ENCODE data around the gene TEDDM1.
A peak's percentile ranks its signal among the peaks of the same experiment; 100 is the strongest.
"Not testable (repeated sequence)": the region's sequence is repeated elsewhere in the genome, so short reads cannot be mapped to it uniquely, and the experiment has no call there.

Gene TEDDM1

DNA sequence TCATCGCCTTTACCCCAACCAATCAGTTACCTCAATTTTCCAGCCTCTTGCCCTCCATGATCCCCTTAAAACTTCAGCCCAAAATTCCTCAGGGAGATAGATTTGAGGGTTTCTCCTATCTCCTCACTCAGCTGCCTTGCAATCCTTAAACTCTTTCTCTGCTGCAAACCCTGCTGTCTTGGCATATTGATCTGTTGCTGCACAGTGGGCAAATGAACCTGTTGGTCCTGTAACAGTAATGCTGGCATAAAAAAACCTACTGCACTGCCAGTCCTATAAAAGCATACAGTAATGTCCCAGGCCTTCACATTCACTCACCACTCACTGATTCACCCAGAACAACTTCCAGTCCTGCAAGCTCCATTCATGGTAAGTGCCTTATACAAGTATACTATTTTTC is 5.1 kb upstream of the TEDDM1 start:
- no peak for DNase-seq

DNA sequence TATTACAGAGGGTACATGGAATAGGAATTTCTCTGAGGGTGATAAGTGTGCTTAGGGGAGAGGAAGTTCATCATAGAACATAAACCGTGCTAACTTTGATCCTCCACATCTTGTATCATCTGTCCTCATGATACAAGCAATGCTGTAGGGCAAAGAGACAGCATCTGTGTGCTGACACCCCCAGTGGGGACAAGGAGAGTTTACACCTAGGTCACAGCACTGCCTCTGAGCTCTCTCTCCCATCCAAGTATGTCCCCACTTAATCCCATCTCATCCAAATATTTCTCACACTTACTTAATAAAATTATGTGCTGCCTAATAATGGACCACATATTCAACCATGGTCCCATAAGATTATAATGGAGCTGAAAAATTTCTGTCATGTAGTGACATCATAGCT is 4.3 kb upstream of the TEDDM1 start:
- DNase-seq: no peak

DNA sequence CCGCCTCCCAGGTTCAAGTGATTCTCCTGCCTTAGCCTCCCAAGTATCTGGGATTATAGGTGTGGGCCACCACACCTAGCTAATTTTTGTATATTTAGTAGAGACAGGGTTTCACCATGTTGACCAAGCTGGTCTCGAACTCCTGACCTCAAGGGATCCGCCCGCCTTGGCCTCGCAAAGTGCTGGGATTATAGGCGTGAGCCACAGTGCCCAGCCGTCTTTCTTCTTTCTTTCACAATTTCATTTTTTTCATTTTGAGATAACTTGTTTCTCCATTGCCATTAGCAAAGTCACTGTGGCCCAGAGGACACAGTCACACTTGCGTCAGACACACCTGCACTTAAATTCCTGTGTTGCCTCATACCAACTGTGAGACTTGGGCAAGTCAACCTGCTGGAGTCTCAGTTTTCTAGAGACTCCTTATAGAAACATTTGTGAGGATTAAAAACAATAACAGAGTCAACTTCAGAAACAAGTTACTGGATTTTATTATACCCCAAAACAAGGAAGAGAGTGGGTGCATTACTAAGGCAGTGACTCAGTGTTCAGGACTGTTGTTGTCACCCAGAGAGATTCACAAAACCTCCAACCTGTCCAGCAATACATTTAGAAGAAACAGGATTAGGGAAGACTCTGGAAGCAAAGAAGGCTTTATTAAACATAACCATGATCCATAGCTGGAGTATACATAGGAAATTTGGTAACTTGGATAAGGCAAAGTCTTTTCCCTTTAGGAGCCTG is 2.6 kb downstream of the TEDDM1 start:
- no peak for DNase-seq

- no peak for DNase-seq
Observed at GRCh38 chr1:182395906-182396305, 4.6 kb downstream of the TEDDM1 start.

DNA sequence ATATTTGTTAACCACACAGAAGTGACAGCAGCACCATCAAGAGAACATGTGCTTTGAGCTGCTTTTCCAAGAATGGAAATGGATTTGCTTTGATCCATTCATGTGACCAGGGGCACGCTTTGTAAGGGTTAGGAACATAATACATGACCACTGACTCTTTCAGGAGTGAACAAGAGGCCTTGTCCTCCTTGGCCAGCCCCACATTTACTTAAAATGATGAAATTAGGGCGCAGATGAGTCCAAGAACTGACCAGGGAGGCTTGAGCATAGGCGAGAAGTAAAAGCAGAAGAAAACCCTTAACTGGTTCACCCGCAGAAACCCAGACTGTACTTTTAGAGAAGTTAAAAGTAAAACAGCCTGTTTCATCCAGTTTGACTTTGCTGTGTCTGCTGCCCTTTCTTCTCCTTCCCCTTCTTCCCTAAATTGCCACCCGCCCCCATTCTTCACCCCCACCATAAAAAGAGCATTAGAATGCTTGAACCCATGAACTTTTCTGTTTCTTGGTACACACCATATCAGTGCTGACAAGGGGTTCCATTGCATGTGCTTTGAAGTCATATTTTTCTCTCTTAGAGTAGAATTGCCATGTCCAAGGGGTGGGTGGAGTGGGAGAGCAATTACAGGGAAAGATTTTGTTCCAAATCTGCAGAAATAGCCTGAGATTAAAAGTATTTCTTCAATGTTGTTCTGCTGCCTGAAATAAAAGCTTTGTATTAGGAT is 6.3 kb downstream of the TEDDM1 start:
- no peak for DNase-seq

DNA sequence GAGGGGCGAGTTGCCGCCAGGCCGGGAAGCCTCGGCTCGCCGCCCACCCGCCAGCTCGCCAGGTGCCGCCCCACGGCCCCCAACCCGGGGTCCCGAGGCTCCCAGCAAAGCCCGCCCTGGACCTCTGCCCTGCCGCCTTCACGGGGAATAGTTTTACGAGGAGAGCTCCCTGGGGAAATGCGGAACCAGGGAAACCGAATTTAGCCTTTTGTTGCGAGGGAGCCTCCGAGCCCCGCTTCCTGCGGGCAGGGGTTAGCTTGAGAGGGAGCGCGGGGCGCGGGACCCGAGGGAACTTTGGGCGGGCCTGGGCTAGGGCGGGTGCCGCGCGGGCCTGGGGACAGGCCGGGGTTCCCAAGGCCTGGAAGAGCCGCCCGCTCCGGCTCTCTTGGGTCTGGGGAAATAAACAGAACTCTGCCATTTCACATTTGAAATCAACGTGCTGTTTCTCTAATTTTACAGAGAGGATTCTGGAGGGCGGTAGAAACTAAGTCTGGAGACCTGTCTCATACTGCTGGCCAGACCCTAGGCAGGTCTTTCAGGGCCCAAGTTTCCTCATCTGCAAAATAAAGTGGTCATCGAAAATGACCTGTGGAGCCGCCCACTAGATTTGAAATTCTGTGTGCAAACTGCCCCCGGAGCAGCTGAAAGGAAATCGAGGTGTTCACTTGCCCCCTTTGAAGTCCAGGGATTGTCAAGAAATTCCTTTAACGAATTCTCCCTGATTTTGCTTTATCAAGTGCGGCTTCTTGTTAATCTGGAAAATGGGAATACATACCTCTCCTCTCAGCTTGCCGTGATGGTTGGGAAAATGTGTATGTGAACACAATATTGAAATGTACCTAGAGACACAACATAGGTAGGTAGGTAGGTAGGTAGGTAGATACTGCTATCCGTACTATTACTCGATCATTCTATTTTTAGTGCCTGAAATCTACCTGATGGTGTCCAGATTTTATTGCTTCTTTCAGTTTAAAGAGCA is 8.1 kb downstream of the TEDDM1 start:
- peak; percentile 7 for DNase-seq

DNA sequence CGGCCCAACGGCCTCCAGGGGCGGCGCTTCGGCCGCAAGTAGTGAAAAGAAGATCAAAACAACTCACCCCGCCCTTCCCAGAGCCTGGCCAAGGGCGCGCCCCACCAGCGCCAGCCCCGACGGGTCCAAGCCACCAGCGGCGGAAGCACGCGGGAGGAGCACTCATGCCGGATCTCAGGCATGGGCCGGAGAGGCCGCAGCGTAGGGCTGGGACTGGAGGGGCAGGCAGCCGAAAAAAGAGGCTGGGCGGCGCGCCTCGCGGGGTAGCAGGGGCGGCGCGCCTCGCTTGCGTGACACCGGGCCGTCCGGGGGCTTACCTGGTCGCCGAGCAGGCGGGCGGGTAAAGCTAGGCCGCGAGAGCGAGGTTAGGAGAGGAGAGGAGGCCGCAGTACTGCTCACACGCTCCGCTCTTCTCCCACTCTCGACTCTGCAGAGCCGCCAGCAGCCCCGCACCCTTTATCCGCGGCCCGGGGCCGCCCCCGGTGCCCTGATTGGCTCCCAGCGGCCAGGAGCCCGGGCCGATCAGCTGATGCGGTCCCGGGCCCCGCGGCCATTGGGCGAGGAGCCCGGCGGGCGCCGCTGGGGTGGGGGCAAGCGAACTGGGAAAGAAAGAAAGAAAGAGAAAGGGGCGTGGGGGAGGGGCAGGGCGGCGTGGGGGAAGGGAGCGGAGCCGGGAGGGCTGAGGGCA is 9.0 kb downstream of the TEDDM1 start, which contains the start of gene GLUL:
Gene GLUL (minus strand): TSS at position 429 of the 688 bp plus-strand sequence. CDS start 3,053 bp downstream, outside the sequence.
- DNase-seq: peak; percentile 56

- DNase-seq: peak; percentile 43
Observed at GRCh38 chr1:182391028-182391361, 9.5 kb downstream of the TEDDM1 start.

- DNase-seq: no peak
Observed at GRCh38 chr1:182389619-182390047, 10.8 kb downstream of the TEDDM1 start.

- no peak for DNase-seq
Observed at GRCh38 chr1:182388392-182389134, 11.9 kb downstream of the TEDDM1 start.

DNA sequence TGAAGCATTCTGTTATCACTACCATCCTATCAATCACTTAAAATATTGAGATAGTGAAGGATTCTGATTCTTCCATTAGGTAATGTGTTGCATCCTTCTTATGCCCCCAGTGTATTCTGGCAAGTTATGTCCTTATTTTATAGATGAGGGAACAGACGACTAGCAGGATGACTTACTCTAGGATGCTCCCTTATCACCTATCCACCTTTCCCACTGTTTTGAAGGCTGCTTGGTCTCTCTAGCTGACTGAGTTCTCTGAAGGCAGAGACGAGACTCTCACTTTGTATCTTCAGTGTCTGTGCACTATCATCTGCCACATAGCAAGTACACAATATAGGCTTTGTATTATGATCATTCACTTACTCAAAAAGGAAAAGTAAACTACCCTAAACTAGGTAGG is 12.9 kb downstream of the TEDDM1 start:
- no peak for DNase-seq

DNA sequence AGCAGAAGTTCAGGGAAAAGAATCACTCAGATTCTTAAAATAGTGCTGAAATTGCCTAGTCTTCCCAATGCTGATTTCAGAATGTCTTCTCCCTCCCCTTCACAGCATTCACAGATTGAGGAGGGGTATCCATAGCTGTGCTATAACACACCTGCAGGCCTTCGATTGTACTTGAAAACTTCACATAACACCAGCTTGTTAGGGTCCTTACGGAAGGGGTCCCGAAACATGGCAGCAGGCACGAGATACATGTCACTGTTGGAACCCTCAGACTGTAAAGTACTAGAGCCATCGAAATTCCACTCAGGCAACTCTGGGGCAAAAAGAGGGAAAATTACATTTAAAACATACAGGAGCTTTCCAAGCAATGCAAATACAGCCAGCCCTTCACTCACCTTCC is 13.5 kb downstream of the TEDDM1 start:
- DNase-seq: no peak

- no peak for DNase-seq
Observed at GRCh38 chr1:182385885-182386853, 14.3 kb downstream of the TEDDM1 start.

- no peak for DNase-seq
Observed at GRCh38 chr1:182384387-182384960, 16.0 kb downstream of the TEDDM1 start.

DNA sequence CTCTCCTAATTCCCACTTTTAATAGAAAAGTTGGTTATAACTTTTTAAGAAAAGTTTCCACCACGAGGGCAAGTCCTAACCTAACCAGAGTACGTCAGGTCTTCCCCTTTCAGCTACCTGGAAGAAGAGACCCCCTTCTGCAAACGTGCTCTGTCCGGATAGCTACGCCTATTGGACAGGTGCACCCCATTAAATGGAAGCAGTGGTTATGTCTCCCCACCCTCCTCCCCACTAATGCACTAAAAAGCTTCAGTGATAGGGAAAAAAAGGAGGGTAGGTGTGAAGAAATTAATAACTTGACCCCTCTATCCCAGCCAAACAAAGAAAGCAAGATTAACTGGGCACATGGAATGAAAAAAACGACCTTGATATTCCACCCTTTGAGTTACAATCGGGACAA is 16.5 kb downstream of the TEDDM1 start:
- DNase-seq: no peak

DNA sequence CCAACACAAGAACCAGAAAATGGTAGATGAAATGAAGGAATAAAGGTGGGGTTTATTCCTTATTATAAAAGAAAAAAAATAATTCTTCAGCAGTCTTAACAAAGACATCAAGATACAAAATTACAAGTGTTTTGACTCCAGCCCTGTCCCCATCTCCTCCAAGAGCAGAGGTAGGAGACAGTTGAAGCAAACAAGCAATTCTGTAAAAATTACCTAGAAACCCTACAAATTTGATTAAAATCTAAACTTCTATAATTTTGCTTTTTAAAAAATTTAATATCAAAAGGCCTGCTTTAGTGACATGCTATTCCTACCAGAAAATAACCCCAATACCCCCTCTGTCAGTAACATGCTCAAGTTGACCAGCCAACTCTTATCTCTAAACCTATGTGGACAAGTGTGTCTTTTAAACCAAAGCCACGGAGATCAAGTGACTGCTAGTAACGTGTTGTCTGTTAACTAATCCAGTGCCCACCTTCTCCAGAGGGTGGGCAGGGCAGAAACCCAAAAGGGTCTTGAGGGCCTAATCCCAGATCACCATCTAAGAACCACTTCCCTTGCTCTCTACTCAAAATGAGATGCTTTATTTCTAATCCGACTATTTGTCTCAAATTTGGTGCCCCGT is 17.3 kb downstream of the TEDDM1 start:
- DNase-seq: no peak

- DNase-seq: no peak
Observed at GRCh38 chr1:182381962-182382819, 18.3 kb downstream of the TEDDM1 start.

DNA sequence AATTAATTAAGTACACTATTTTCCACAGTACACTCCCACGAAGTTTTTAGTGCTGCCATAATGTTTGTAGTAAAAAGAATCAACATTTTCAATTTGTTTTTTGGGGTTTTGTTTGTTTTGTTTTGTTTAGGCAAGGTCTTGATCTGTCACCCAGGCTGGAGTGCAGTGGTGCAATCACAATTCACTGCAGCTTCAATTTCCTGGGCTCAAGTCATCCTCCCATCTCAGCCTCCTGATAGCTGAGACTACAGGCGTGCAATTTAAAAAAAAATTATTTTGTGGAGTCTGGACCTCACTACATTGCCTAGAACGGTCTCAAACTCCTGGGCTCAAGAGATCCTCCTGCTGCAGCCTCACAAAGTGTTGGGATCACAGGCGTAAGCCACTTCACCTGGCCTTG is 20.3 kb downstream of the TEDDM1 start:
- no peak for DNase-seq

DNA sequence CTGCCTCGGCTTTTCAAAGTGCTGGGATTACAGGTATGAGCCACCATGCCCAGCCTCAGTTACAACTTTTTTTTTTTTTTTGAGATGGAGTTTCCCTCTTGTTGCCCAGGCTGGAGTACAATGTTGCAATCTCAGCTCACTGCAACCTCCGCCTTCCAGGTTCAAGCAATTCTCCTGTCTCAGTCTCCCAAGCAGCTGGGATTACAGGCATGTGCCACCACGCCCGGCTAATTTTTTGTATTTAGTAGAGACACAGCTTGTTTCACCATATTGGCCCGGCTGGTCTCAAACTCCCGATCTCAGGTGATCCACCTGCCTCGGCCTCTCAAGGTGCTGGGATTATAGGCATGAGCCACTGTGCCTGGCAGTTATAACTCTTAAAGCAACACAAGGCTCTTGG is 20.7 kb downstream of the TEDDM1 start:
- DNase-seq: not testable (repeated sequence)

Measured in stimulated activated naive CD4-positive, alpha-beta T cell treated with Interleukin-2 at 50 U/mL for 16 hours (primary cell).